DMS 273 (cell line): ENCODE results near the gene POLD2.

Source experiments
- DNase-seq: peaks from one replicate; lab custom pipeline; 2025; ENCODE audit not compliant: unreplicated experiment; lab: John Stamatoyannopoulos, UW

The POLD2 gene

GRCh38 chr7:44082541-44083207 lies 40.7 kb downstream of the POLD2 start:
- peak; percentile 100 for DNase-seq

- DNase-seq, result no peak
Observed at GRCh38 chr7:44081266-44081748, 42.0 kb downstream of the POLD2 start.

GRCh38 chr7:44080686-44081265 lies 42.6 kb downstream of the POLD2 start:
- no peak for DNase-seq

- DNase-seq, result no peak
Observed at GRCh38 chr7:44080118-44080517, 43.2 kb downstream of the POLD2 start.

GRCh38 chr7:44079331-44080021 lies 43.9 kb downstream of the POLD2 start:
- DNase-seq, result no peak

GRCh38 chr7:44078521-44078920 lies 44.8 kb downstream of the POLD2 start:
- DNase-seq, result no peak

GRCh38 chr7:44077681-44078091 lies 45.7 kb downstream of the POLD2 start:
- DNase-seq, result no peak

- DNase-seq, result no peak
Observed at GRCh38 chr7:44077061-44077460, 46.3 kb downstream of the POLD2 start.

- DNase-seq, result no peak
Observed at GRCh38 chr7:44076101-44076895, 47.0 kb downstream of the POLD2 start.

- DNase-seq, result no peak
Observed at GRCh38 chr7:44075296-44076075, 47.9 kb downstream of the POLD2 start.

GRCh38 chr7:44074349-44074695 lies 49.0 kb downstream of the POLD2 start:
- DNase-seq, result no peak

GRCh38 chr7:44073664-44074348 lies 49.5 kb downstream of the POLD2 start:
- DNase-seq, result no peak

- DNase-seq, result peak; percentile 91
Observed at GRCh38 chr7:44072364-44073231, 50.8 kb downstream of the POLD2 start.

GRCh38 chr7:44071726-44072363 lies 51.5 kb downstream of the POLD2 start:
- no peak for DNase-seq

GRCh38 chr7:44068054-44068453 lies 55.3 kb downstream of the POLD2 start:
- peak; percentile 52 for DNase-seq

GRCh38 chr7:44067064-44067951 lies 56.0 kb downstream of the POLD2 start:
- peak; percentile 74 for DNase-seq

GRCh38 chr7:44066494-44067063 lies 56.8 kb downstream of the POLD2 start:
- DNase-seq, result no peak
